HepG2 (cell line): ENCODE results near the gene ISG20L2. TPM values are rescaled to one million over a fixed set of nuclear protein-coding genes. Genes with fewer than 3 reads are reported as not detected.
A peak's percentile ranks its signal among the peaks of the same experiment; 100 is the strongest.

Experiments used
- IRF9 ChIP-seq: sonication (generic); formaldehyde crosslinking; IDR thresholded peaks from 2 replicates; pipeline ENCODE4 v1.8.0; 2022; ENCODE audit warnings: missing genetic modification reagents, mild to moderate bottlenecking, borderline replicate concordance
- LCORL ChIP-seq, 2 experiments: fragments of 450-650 bp in 1 of 2; sonication (generic) in 1 of 2; formaldehyde crosslinking in 1 of 2; IDR thresholded peaks; 2 replicates each; pipeline versions ENCODE4 v1.5.0 to v1.6.1; 2017 to 2020; ENCODE audit warnings: antibody characterized with exemption in 1 of 2, missing genetic modification reagents in 1 of 2
- PHF8 ChIP-seq: sonication (generic); formaldehyde crosslinking; IDR thresholded peaks from 2 replicates; pipeline ENCODE4 v1.5.0; 2020; ENCODE audit warnings: missing genetic modification reagents
- POLR2A ChIP-seq, 2 experiments: IDR thresholded peaks; 2 replicates each; pipeline ENCODE4 v1.6.1; 2011; ENCODE audit warnings: low read depth in 2 of 2, low read length in 2 of 2, mild to moderate bottlenecking in 1 of 2, moderate library complexity in 1 of 2; ENCODE audit not compliant: insufficient read depth in 1 of 2
- SALL2 ChIP-seq: sonication (generic); formaldehyde crosslinking; IDR thresholded peaks from 2 replicates; pipeline ENCODE4 v1.8.1; 2023; ENCODE audit warnings: mild to moderate bottlenecking, missing genetic modification reagents, inconsistent platforms
- SNAPC2 ChIP-seq: sonication (generic); formaldehyde crosslinking; IDR thresholded peaks from 2 replicates; pipeline ENCODE4 v1.8.1; 2022; ENCODE audit warnings: mild to moderate bottlenecking, missing genetic modification reagents
- THRA ChIP-seq: sonication (generic); formaldehyde crosslinking; IDR thresholded peaks from 2 replicates; pipeline ENCODE4 v1.4.0; 2020; ENCODE audit warnings: missing genetic modification reagents, borderline replicate concordance
- U2AF1 ChIP-seq: fragments of 200-400 bp; formaldehyde crosslinking; optimal IDR thresholded peaks from 2 replicates; pipeline ENCODE3; 2017; ENCODE audit warnings: mild to moderate bottlenecking, low read depth, low read length
- ZBTB1 ChIP-seq: sonication (generic); formaldehyde crosslinking; IDR thresholded peaks from 2 replicates; pipeline ENCODE4 v1.4.0; 2020; ENCODE audit warnings: missing genetic modification reagents, borderline replicate concordance
- ZFP36L1 ChIP-seq: sonication (generic); formaldehyde crosslinking; IDR thresholded peaks from 2 replicates; pipeline ENCODE4 v1.8.0; 2022; ENCODE audit warnings: mild to moderate bottlenecking, missing genetic modification reagents, moderate library complexity
- ZNF205 ChIP-seq: IDR thresholded peaks from 2 replicates; pipeline ENCODE4 v1.6.1; 2018; ENCODE audit warnings: missing biosample characterization, missing genetic modification reagents
- ZNF251 ChIP-seq: sonication (generic); formaldehyde crosslinking; IDR thresholded peaks from 2 replicates; pipeline ENCODE4 v1.9.0; 2021; ENCODE audit warnings: mild to moderate bottlenecking, missing genetic modification reagents
- ZNF263 ChIP-seq: sonication (generic); formaldehyde crosslinking; IDR thresholded peaks from 2 replicates; pipeline ENCODE4 v1.4.0; 2020; ENCODE audit warnings: missing genetic modification reagents
- ZNF264 ChIP-seq: sonication (generic); formaldehyde crosslinking; IDR thresholded peaks from 2 replicates; pipeline ENCODE4 v1.4.0; 2020; ENCODE audit warnings: missing genetic modification reagents
- ZNF33A ChIP-seq: sonication (generic); formaldehyde crosslinking; IDR thresholded peaks from 2 replicates; pipeline ENCODE4 v1.5.1; 2020; ENCODE audit warnings: missing genetic modification reagents, mild to moderate bottlenecking, moderate library complexity, borderline replicate concordance
- ZNF343 ChIP-seq: sonication (generic); formaldehyde crosslinking; IDR thresholded peaks from 2 replicates; pipeline ENCODE4 v1.4.0; 2020; ENCODE audit warnings: mild to moderate bottlenecking, missing genetic modification reagents
- ZNF367 ChIP-seq: sonication (generic); formaldehyde crosslinking; IDR thresholded peaks from 2 replicates; pipeline ENCODE4 v1.4.0; 2020; ENCODE audit warnings: missing genetic modification reagents, borderline replicate concordance
- ZNF563 ChIP-seq: sonication (generic); formaldehyde crosslinking; IDR thresholded peaks from 2 replicates; pipeline ENCODE4 v1.8.0; 2022; ENCODE audit warnings: mild to moderate bottlenecking, moderate library complexity, missing genetic modification reagents
- polyA plus RNA-seq, 8 experiments: library from polyadenylated mRNA; depleted of rRNA in 3 of 8; stranded (reverse) in 7 of 8; unstranded in 1 of 8; fragments of >200 nt; fragmentation: Illumina TruSeq in 4 of 8; extraction: Trizol in 4 of 8; gene quantifications; 2 replicates each; pipeline versions ENCODE4 v1.2.1 to v1.2.3, GENCODE V29; 2011 to 2016; ENCODE audit warnings: low read depth in 4 of 8, missing spikeins in 1 of 8, mixed read lengths in 1 of 8; ENCODE audit not compliant: insufficient read depth in 1 of 8
- total RNA-seq, 5 experiments: library from RNA; depleted of rRNA; stranded (reverse); fragments of >200 nt; fragmentation: Illumina TruSeq; extraction: Trizol; gene quantifications; 2 replicates each; pipeline ENCODE4 v1.2.3, GENCODE V29; 2016; ENCODE audit warnings: low read depth in 1 of 5
- TF ChIP-seq, protein P1 (sequence below): IDR thresholded peaks from 2 replicates; pipeline ENCODE4 v1.6.1; 2016; ENCODE audit warnings: mild to moderate bottlenecking
- TF ChIP-seq, protein P2 (sequence below): sonication (generic); formaldehyde crosslinking; IDR thresholded peaks from 2 replicates; pipeline ENCODE4 v1.4.0; 2020; ENCODE audit warnings: missing genetic modification reagents, borderline replicate concordance
- TF ChIP-seq, protein P3 (sequence below): sonication (generic); formaldehyde crosslinking; IDR thresholded peaks from 2 replicates; pipeline ENCODE4 v1.4.0; 2020; ENCODE audit warnings: mild to moderate bottlenecking, missing genetic modification reagents, borderline replicate concordance

ISG20L2 gene
- total and polyA plus RNA-seq, 2 of the 13 experiments (the other 11 are each of a cell fraction or from before 2014, with no cell fraction given) = 19.8 to 21.3 TPM

DNA sequence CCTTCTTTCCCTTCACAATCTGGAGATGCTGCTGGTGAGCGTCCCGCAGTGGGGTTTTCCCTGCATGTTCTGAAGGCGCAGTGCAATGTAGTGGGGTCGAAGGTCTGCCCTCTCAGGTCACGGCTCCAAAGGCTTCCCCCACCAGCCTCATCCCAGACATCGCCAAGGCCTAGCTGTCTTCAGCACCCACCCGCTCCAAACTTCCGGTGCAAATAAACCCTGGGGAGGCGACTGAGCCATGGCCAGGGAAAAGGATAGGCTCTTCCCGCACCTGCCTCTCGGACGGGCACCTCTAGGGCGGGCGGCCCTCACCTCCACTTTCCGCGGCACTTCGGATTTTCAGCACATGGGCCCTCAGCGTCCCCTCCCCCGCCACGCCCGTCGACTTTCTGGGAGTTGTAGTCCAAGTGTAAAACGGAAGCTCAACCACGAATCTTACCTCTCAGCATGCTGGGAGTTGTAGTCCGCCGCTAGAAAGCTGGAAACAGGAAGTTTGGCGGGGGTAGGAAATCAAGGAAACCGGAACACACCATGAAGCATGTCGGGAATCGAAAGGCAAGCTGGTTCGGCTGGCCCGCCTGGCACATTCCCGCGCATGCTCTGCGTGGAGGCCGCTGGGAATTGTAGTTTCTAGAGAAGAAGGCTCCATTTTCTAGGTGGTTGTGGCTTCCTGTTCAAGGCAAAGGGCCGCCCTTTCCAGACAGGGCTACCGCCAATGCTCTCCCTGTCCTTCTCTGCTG lies 12.3 kb upstream of the ISG20L2 start, which contains the start of gene MRPL24 (continued):
- TF ChIP-seq, protein P1, sequence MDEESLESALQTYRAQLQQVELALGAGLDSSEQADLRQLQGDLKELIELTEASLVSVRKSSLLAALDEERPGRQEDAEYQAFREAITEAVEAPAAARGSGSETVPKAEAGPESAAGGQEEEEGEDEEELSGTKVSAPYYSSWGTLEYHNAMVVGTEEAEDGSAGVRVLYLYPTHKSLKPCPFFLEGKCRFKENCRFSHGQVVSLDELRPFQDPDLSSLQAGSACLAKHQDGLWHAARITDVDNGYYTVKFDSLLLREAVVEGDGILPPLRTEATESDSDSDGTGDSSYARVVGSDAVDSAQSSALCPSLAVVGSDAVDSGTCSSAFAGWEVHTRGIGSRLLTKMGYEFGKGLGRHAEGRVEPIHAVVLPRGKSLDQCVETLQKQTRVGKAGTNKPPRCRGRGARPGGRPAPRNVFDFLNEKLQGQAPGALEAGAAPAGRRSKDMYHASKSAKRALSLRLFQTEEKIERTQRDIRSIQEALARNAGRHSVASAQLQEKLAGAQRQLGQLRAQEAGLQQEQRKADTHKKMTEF = peak; percentile 90
- no peak for TF ChIP-seq ZNF263 (CRISPR knock-in tag)
- peak; percentile 66 to 85 for TF ChIP-seq POLR2A (IDR thresholded peaks at IDR 0.05; ENCODE audit: insufficient read depth in 1 of 2, low read depth in 2 of 2, low read length in 2 of 2)
- TF ChIP-seq ZNF264 (CRISPR knock-in tag) = peak; percentile 44
- TF ChIP-seq ZNF33A (CRISPR knock-in tag) = no peak
- no peak for TF ChIP-seq THRA (CRISPR knock-in tag)
- TF ChIP-seq, protein P2, sequence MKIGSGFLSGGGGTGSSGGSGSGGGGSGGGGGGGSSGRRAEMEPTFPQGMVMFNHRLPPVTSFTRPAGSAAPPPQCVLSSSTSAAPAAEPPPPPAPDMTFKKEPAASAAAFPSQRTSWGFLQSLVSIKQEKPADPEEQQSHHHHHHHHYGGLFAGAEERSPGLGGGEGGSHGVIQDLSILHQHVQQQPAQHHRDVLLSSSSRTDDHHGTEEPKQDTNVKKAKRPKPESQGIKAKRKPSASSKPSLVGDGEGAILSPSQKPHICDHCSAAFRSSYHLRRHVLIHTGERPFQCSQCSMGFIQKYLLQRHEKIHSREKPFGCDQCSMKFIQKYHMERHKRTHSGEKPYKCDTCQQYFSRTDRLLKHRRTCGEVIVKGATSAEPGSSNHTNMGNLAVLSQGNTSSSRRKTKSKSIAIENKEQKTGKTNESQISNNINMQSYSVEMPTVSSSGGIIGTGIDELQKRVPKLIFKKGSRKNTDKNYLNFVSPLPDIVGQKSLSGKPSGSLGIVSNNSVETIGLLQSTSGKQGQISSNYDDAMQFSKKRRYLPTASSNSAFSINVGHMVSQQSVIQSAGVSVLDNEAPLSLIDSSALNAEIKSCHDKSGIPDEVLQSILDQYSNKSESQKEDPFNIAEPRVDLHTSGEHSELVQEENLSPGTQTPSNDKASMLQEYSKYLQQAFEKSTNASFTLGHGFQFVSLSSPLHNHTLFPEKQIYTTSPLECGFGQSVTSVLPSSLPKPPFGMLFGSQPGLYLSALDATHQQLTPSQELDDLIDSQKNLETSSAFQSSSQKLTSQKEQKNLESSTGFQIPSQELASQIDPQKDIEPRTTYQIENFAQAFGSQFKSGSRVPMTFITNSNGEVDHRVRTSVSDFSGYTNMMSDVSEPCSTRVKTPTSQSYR (CRISPR knock-in tag) = peak; percentile 94
- TF ChIP-seq SNAPC2 (CRISPR knock-in tag) = peak; percentile 83; the same call in 1 of the 2 replicates
- TF ChIP-seq LCORL (IDR thresholded peaks at IDR 0.05) = no peak
- peak; percentile 42; the same call in 1 of the 2 replicates for TF ChIP-seq LCORL (CRISPR knock-in tag; IDR thresholded peaks at IDR 0.05)
- TF ChIP-seq SALL2 = peak; percentile 36; the same call in 1 of the 2 replicates
- peak; percentile 89 for TF ChIP-seq U2AF1
- TF ChIP-seq PHF8 = peak; percentile 95
- no peak for TF ChIP-seq ZBTB1 (CRISPR knock-in tag)
- no peak for TF ChIP-seq ZNF251
- TF ChIP-seq IRF9 (CRISPR knock-in tag) = peak; percentile 97
- TF ChIP-seq, protein P3, sequence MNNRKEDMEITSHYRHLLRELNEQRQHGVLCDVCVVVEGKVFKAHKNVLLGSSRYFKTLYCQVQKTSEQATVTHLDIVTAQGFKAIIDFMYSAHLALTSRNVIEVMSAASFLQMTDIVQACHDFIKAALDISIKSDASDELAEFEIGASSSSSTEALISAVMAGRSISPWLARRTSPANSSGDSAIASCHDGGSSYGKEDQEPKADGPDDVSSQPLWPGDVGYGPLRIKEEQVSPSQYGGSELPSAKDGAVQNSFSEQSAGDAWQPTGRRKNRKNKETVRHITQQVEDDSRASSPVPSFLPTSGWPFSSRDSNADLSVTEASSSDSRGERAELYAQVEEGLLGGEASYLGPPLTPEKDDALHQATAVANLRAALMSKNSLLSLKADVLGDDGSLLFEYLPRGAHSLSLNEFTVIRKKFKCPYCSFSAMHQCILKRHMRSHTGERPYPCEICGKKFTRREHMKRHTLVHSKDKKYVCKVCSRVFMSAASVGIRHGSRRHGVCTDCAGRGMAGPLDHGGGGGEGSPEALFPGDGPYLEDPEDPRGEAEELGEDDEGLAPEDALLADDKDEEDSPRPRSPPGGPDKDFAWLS (CRISPR knock-in tag) = no peak; the same call in 1 of the 2 replicates
- no peak for TF ChIP-seq ZNF367
- 0 out of 2 replicates have a peak, but pooled peaks have one; percentile 64 for TF ChIP-seq ZFP36L1 (CRISPR knock-in tag)
- TF ChIP-seq ZNF205 (CRISPR knock-in tag) = peak; percentile 46; the same call in 1 of the 2 replicates
- TF ChIP-seq ZNF343 = peak; percentile 88
- peak; percentile 78 for TF ChIP-seq ZNF563 (CRISPR knock-in tag)
